Neural crest cell (in vitro differentiated cells): ENCODE measurements around the gene ASTN2. TPM values are rescaled to one million over a fixed set of nuclear protein-coding genes. Genes with fewer than 3 reads are reported as not detected.

Experiments
- DNase-seq: peaks from one replicate; pipeline ENCODE4 v3.0.0; 2021; ENCODE audit warnings: low read depth, mixed read lengths, low spot score
- H3K27ac Mint-ChIP-seq: one replicate; pipeline ENCODE4 v1.8.0; 2021; ENCODE audit warnings: mild to moderate bottlenecking, mixed read lengths; ENCODE audit not compliant: unreplicated experiment
- H3K27me3 Mint-ChIP-seq: 2 replicates; pipeline ENCODE4 v1.8.0; 2021; ENCODE audit warnings: low read depth, mild to moderate bottlenecking, mixed read lengths
- H3K36me3 Mint-ChIP-seq: 2 replicates; pipeline ENCODE4 v1.8.0; 2021; ENCODE audit warnings: low read depth, mild to moderate bottlenecking, mixed read lengths
- H3K4me1 Mint-ChIP-seq: 2 replicates; pipeline ENCODE4 v1.8.0; 2021; ENCODE audit warnings: mixed read lengths
- H3K4me3 Mint-ChIP-seq: one replicate; pipeline ENCODE4 v1.8.0; 2021; ENCODE audit warnings: mild to moderate bottlenecking, mixed read lengths
- H3K9me3 Mint-ChIP-seq: 2 replicates; pipeline ENCODE4 v1.8.0; 2021; ENCODE audit warnings: mixed read lengths
- CTCF ChIP-seq: fragments of 200-600 bp; sonication (generic); conservative IDR thresholded peaks from 2 replicates; pipeline ENCODE4 v1.5.0; 2021; ENCODE audit warnings: antibody characterized with exemption, mild to moderate bottlenecking
- total RNA-seq: library from RNA; stranded (reverse); gene quantifications from 2 replicates; pipeline ENCODE4 v1.2.1, GENCODE V29; 2021

ASTN2 gene
- total RNA-seq, 1 donor from 2014 or later = 7.3 TPM

GRCh38 chr9:117387422-117387821, 27.4 kb downstream of the ASTN2 start:
- no peak for TF ChIP-seq CTCF
- Mint-ChIP-seq H3K27me3 (peaks cover 11% of the 10 kb centered on the region), H3K27ac (no peak overlapping the region), H3K9me3 (no peaks in the 10 kb centered on the region), H3K36me3 (no peaks in the 10 kb centered on the region), H3K4me1 (no peaks in the 10 kb centered on the region), H3K4me3 (no peak overlapping the region)
- DNase-seq = no peak

GRCh38 chr9:117379341-117379740, 35.5 kb downstream of the ASTN2 start:
- H3K9me3 Mint-ChIP-seq = peaks cover 3% of the 10 kb centered on the region
- no peaks in the 10 kb centered on the region for H3K36me3 Mint-ChIP-seq
- no peaks in the 10 kb centered on the region for H3K4me1 Mint-ChIP-seq
- no peak for DNase-seq
- no peak overlapping the region for H3K4me3 Mint-ChIP-seq
- TF ChIP-seq CTCF = no peak
- H3K27me3 Mint-ChIP-seq = peaks cover 18% of the 10 kb centered on the region
- no peak overlapping the region for H3K27ac Mint-ChIP-seq

GRCh38 chr9:117377046-117377445, 37.8 kb downstream of the ASTN2 start:
- Mint-ChIP-seq H3K9me3 (peaks cover 3% of the 10 kb centered on the region), H3K36me3 (no peaks in the 10 kb centered on the region), H3K4me3 (no peak overlapping the region), H3K27ac (no peak overlapping the region), H3K27me3 (peaks cover 30% of the 10 kb centered on the region), H3K4me1 (no peaks in the 10 kb centered on the region)
- no peak for TF ChIP-seq CTCF
- no peak for DNase-seq

- TF ChIP-seq CTCF = no peak
- no peak for DNase-seq
- H3K4me3 Mint-ChIP-seq = no peak overlapping the region
- no peak overlapping the region for H3K27ac Mint-ChIP-seq
- H3K9me3 Mint-ChIP-seq = no peaks in the 10 kb centered on the region
- H3K27me3 Mint-ChIP-seq = peaks cover 32% of the 10 kb centered on the region
- no peaks in the 10 kb centered on the region for H3K36me3 Mint-ChIP-seq
- no peaks in the 10 kb centered on the region for H3K4me1 Mint-ChIP-seq
Observed at GRCh38 chr9:117375956-117376355, 38.9 kb downstream of the ASTN2 start.

GRCh38 chr9:117374076-117374725, 40.7 kb downstream of the ASTN2 start:
- Mint-ChIP-seq H3K4me1 (no peaks in the 10 kb centered on the region), H3K27ac (no peak overlapping the region), H3K9me3 (no peaks in the 10 kb centered on the region), H3K36me3 (no peaks in the 10 kb centered on the region), H3K27me3 (peaks cover 36% of the 10 kb centered on the region), H3K4me3 (no peak overlapping the region)
- TF ChIP-seq CTCF = no peak
- DNase-seq = no peak
